ENCODE measurements around the gene ZFYVE27.

ZFYVE27 gene

DNA sequence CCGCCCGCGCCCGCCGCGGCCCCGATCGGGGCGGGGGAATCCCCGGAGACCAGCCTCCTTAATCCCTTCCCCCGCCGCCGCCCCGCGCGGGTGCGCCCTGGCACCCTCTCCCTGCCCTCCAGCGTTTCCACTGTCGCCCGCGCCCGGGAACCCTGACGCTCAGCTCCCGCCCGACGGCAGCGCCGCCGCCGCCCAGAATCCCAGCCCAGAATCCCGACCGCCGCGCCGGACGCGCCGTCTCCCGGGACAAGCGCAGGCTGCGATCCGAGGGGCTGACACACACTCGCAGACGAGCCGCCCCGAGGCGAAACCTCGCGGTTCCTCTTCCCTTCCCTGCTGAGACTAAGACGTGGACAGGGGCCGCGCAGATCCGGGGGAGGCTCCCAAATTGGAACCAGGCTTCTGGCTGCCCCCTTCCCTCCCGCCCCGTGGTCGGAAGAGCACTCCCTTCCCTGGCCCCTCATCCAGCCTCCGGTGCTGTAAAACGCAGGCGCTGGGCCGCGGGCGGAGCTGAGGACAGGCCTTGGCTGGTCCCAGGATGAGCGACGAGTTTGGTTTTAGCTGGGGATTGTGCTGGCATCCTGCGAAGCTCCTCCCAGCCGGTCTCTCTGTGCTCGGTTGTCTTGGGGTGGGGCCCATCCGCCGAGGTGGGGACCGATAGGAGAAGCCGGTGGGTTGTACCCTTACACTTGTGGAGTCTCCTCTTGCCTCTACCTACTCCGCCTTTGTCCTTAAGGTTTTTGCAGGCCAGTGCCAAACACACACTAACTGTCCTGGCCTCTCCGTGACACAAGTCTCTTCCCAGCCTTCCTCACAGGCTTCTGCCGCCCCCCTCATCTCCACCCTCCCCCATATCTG is 22.3 kb upstream of the ZFYVE27 start:
- DNase-seq = peak; percentile 35

DNA sequence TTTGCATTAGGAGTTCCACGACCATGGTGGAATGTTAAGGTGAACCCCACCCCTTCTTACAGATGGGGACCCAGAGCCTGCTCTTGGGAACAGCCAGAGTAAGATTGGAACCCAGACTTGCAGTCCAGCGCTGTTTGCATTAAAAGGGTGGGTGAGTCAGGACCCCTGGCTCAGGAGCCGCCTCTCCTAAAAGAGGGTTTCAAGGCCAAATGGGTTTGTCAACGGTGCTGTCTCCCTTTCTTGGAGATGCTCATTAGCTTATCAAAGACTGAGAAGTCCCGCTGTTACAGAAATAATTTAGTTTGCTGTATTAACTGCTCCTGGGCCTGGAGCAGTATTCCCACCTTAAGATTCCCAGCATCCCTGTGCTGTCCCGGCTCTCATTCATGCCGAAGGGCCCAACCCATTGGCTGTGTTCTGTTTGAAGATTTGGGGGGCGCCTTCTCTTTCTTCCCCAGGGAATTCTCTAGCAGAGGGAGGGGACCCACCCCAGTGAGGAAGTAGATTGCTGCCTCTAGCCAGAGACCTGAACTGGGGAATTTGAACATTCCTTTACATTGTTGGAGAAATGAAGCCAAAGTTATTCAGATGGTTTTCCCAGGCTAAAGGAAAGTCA is 21.6 kb upstream of the ZFYVE27 start:
- DNase-seq = no peak

DNA sequence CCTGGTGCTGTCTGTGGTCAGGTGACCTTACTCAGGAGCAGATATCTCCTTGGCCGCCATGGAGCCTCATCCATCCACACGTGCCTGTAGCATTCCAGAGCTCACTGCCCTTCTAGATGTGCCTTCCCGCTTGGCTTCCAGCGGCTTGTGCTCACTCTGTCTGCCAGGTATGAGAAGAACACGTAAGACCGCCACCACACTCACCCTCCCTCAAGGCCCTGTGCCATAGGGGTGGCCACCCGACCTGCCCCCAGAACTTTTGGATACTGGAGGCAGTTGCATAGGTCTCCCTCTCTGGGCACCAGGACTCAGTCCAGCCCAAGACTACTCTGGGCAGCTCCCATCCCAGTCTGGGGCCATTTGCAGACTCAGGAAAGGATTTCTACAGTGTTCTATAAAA is 19.3 kb upstream of the ZFYVE27 start:
- DNase-seq = no peak

DNA sequence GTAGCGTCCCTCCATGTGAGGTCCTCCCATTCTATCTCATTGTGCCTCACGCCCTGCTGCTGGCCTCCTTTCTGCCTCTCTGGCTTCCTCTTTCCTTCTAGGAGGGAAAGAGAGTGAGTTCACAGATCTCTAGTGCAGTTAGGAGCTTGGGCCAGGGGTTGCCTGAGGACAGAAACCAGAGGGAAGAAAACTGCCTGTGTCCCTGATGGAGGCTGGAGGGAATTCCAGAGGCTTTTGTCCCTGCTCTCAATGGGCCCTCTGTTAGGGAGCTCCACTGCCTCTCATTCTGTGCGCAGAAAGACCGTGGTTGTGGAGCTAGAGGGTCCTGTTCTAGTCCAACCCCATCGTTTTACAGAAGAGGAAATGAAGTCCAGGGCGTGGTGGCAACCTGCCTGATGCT is 18.8 kb upstream of the ZFYVE27 start:
- DNase-seq = no peak

DNA sequence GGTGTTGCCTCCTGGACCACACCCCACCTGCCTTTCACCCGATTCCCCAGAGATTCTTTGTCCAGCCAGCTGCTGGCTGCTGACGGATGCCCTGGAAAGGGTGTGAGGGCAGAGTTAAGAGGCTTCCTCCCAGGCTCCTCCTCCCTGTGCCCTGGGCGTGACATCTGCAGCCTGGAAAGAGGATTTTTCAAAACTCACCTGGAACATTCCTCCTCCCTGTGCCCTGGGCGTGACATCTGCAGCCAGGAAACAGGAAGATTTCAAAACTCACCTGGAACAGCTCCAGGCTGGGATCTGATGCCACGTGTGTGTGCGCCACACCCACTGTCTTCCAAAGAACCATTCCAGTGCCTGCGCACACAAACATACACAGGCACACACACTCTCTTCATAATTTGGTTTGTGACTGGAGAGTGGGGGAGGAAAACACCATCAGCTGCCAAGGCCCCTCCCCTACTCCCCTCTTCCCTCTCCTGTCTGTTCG is 18.2 kb upstream of the ZFYVE27 start:
- no peak for DNase-seq

DNA sequence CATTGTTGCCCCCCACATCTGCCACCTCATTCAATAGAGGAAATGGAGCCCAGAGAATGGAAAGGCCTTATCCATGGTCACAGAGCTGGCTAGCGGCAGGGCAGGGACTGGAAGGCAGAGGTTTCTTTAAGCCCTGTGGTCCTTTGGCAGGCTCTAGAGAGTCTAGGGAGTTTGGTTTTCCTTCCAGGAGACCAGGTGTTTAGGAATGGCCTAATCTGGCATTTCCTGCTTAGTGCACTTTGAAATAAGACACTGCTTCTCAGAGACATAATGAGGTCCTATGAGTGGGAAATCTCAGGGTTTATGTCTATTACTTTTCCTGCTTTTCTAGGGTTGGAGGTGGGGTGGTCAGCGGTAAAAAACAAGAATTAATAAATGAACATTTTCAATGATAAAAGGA is 17.3 kb upstream of the ZFYVE27 start:
- no peak for DNase-seq

DNA sequence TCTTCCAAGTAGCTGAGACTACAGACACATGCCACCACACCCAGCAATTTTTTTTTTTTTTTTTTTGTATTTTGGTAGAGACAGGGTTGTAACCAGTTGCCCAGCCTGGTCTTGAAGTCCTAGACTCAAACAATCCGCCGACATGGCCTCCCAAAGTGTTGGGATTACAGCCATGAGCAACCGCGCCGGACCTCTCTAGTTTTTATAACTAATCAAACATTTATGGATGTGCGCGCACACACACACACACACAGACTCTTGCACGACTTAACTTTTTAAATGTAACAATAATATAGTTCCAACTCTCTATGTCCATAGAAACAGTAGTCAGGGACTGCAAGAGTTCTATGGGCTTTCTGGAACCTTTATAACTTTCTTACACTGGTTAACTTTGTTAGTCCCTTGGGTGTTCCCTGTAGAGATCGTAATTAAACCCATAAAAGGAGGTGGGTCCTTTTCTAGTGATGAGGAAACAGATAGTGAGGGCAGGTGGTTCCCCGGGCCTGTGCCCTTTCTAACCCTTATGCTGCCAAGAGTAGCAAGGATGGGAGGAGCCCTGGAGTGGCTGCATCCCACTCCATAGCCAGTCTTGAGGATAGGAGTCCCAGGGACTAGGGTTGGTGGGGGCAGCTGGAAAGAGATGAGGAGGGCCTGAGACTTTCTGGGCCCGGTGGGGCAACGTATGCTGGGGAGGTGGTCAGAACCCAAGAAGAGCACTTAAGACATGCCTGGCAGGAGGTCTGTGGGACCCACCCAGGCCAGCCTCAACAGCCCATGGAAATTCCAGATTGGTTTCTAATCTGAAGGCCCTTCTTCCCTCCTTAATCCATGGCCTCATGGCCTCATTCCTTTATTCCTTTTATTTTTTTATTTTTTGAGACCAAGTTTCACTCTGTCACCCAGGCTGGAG is 14.8 kb upstream of the ZFYVE27 start:
- no peak for DNase-seq

DNA sequence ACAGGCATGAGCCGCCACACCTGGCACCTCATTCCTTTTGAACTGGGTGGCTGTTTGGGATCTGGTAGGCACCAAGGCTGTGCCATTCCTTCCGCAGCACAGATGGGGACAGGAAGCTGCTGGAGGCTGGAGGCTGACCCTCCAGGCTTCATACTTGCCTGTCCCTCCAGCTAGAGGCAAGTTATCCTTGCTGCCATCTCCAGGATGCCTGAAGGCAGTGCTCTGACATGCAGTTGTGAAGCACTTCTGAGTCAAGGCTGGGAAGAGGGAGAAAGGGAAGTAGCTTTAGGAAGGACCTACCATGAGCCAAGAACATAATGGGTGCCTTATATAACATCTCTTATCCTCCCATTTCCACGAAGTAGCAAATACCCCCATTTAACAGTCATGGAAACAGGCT is 13.9 kb upstream of the ZFYVE27 start:
- DNase-seq = no peak

DNA sequence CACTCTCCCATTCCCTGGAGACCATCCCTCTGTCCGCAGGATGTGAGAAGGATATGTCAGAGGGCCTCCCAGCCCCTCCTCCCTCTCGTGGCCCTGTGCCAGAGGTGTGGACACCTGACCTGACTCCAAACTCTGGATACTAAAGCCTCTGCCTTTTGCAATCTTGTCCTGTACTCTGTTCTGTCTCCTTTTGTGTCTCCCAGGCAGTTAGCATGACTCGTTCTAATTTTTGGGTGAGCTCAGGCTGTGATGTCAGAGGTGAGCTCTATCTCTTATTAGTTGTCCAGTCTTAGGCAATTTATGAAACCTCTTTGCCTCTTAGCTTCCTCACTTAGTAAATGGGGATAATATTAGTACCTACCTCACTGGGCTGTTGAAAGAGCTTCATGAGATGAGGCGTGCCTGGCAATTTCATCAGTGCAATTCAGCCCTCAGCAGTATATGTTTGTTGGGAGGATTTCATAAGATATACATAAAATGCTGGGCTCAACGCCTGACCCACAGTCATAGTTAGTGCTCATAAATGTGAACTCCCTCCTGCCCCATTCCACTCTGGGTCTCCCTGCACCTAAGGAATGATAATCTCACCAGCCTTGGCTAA is 12.5 kb upstream of the ZFYVE27 start:
- DNase-seq = no peak

DNA sequence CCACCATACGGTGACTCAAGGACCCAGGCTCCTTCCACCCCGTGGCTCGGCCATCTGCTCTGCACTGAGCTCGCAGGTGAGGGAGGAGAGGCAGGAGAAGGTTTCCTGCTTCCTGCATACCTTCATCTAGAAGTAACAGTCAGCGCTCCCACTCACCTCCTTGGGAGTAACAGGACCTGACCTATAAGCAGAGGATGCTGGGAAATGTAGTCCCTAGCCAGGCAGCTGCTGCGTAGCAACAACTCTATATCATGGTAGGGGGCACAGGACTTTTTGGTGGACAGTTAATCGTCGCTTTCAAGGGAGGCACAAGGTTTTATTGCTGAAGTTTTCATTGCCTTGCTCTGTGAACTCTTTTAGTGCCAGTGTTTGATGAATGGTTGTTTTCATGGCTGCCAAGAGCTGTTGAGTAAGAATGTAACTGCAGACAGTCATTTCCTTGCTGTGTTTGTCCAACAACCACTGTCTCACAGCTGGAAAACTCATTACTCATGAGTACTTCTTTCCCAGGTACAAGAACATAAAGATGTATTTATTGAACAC is 10.2 kb upstream of the ZFYVE27 start:
- peak; percentile 58 for DNase-seq

DNA sequence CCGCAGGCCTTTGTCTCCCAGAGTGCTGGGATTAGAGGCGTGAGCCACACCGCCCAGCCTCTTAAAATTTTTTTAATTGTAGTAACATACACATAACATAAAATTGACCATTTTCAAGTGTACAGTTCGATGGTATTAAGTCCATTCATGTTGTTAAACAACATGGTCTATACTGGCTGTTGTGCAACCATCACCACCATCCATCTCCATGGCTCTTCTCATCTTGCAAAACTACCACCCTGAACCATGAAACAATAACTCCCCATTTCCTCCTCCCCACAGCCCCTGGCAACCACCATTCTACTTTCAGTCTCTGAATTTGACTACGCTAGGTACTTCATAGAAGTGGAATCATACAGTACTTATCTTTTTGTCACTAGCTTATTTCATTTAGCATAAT is 7.9 kb upstream of the ZFYVE27 start:
- DNase-seq = no peak

DNA sequence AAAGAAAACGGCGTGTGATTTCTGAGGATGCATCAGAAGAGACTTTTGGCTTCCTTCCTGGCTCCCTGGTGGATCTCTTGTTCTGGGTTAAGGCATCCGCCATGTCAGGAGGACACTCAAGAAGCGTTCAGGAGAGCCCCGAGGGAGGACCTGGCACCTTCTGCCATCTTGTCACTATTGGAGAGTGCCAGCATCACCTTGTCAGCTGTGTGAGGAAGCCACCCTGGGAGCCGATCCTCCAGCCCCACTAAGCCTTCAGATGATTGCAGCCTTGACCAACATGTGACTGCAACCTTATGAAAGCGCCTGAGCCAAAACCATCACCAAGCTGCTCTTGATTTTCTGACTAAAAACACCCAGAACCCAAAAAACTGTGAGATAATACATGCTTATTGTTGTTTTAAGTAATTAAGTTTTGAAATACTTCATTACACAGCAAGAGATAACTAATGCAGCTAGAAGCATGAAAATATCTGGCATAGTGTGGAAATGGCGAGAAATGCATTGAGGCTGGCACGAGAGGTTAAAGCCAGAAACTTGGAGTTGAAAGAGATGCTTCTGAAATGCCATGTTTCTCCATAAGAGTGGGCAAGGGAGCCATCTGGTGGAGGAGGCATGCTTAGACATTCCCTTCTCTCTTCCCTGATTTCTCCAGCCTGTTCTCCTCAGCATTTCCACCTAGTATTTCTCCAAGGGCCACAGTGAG is 5.4 kb upstream of the ZFYVE27 start:
- DNase-seq = peak; percentile 61

DNA sequence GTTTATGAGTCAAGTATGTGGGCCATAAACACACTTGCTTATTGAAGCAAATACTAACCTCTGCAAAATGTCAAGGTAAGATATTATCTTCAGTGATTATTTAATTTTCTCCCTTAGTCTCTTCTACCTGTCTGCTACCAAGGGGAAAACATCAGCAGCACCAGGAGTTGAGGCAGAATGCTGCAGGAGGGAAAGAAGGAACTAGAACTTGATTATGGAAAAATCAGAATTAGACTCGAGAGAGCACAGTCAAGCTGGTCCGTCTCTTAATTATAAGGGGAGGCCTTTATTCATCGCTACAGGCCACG is 4.9 kb upstream of the ZFYVE27 start:
- DNase-seq = no peak

DNA sequence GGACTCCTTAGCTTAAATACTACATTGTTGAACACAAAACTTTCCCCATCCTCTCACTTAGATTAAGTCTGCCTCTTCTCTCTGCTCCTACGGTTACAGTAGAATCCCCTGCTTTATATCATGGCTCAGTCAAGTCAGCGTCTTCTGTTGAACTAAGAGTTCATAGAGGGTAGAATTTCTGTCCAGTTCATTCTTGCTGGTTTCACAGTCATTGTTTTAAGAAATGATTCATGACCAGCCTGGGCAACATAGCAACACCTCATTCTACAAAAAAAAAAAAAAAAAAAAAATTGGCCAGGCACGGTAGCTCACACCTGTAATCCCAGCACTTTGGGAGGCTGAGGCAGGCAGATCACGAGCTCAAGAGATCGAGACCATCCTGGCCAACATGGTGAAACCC is 3.7 kb upstream of the ZFYVE27 start:
- DNase-seq = no peak

DNA sequence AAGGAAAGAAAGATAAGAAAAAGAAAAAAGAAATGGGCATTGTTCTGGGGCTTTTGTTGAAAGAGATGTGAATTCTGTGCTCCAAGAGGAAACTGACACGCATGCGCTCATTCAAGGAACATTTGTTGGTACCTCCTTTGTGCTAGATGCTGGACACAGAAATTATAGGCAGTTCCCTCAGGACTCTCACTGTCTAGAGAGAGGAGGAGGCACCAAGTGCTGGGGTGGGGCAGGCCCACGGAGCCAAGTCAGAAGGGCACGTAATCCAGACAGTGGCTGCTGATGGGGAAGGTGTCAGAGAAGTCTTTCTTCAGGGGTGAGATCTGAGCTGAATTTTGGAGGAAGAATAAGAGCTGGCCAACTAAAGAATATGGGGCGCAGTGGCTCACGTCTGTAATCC is 2.9 kb upstream of the ZFYVE27 start:
- no peak for DNase-seq

DNA sequence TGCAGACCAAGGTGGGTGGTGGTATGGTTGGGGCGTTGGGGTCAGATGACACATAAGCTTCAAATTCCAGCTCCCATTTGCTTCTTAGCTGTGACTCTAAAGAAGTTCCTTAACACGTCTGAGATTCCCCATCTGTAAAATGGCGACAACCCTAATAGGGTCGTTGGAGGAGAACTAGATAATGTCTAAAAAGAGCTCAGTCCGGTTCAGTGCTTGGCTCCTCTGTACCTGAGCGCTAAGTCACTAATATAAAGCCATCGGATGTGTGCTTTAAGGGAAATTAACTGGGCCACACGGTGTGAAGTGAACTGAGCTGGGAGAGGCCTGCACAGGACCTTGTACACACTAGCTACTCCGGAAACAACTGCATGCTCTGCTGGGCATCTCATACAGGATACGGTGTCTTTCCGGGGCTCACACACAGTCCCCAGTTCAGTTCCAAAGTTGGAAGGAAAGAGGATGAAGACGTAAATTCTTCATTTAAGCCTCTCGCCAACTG is 476 bp upstream of the ZFYVE27 start:
- no peak for DNase-seq

DNA sequence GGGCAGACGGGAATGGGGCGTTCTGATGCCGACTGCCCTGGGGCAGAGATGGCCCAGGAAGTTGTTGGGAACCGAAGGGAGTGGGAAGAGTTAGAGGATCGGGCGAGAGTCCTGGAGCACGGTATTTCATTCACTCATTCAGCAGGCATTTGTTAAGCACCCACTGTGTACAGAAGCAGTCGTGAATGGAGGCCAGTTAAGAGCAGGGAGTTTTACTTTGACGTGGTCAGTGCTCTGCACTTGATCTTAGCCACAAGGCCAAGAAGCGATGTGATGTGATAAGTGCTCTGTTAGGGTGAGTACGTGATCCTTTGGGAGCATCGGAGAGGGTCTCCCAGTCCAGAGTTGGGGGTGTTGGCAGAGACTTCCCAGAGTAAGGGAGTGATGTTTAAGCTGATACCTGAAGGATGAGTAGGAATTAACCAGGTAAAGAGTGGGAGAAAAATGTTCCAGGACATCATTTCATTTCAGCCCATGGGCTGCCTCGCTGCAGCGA is 890 bp downstream of the ZFYVE27 start:
- DNase-seq = peak; percentile 32

DNA sequence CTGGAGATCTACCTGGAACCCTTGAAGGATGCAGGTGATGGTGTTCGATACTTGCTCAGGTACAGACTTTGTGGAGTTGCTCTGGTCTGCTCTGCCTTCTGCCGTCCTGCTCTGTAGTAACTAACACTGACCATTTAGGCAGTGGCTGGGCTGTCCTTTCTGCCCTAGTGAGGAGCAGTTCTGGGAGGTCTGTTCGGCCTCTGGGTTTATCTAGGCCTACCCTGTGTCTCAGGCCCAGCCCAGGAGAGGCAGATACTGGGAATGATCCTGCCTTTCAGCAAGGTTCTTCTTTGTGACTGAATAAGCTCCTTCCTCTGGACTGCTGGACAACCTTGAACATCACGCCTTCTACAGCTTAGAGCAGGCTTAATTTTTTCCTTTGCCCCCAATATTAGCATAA is 1.7 kb downstream of the ZFYVE27 start:
- no peak for DNase-seq

DNA sequence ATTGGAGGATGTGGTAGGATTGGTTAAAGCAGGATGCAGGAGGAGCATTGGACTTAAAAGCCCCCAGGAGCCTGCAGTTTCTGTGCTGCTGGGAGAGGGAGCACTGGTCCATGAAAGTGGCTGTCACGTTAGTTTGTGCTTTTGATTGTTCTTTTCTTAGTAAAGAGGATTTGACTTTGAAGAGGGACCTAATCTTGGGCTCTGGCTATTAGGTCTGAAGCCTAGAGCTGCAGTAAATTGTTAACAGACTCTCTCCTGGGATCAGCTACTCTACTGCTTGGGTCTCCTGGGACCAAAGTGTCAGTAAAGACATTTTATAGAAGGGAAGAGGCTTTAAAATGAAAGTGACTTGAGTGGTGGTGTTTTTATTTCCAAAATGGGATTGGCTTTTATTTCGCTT is 3.7 kb downstream of the ZFYVE27 start:
- no peak for DNase-seq

DNA sequence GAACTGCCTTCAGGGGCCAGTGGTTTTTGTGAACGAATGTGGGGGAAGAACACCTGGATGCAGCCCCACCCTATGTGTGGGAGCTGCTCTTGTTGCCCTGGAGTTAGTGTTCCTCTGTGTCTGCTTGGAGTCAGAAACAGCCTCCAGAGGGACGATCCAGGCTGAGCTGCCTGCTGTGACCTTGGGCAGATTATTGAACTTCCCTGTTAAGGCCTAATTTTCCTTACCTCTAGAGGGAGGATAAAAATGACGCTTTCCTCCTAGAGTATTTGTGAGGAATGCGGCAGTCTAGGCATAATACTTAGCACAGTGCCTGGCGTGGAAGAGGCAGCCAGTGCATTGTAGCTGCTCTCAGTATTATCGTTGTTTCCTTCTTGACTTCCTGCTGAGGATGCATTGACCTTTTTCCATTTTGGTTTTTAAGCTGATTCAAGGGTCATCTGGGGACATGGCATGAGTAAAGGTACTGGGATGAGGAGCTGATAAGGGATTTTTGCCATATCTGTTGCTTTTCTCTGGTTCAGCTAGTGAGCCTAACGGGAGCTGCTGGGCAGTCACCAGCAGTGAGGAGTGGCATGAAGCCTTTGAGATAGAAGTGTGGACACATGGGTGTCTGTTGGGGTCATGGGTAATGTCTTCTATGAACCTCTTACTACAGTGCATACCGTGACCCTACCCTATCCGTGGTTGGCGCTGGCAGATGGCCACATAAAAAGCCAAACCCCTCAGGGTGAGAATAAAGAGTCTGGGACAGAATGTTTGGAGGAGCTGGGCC is 6.4 kb downstream of the ZFYVE27 start:
- no peak for DNase-seq

DNA sequence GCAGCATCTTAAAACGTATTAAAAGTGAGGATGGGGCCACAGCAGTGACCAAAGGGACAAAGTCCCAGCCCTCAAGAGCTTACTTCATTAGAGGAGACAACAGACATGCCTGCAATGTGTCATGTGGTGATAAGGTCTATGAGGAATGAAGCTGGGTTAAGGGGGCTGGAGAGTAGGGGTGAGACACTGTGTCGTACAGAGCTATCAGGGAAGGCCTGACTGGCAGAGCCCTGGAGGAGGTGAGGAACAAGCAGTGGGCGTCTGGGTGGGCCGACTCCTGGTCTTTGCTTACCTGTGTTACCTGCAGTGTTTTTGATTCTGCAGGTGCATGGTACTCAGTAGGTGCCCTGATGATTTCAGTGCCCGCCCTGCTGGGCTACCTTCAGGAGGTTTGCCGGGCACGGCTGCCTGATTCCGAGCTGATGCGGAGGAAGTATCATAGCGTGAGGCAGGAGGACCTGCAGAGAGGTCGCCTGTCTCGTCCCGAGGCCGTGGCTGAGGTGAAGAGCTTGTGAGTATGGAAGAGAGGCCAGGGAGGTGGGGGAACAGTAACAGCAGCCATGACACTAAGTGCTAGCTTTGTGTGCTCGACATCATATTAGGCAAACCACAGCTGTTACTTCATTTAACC is 7.6 kb downstream of the ZFYVE27 start:
- DNase-seq = no peak

All from activated CD4-positive, alpha-beta T cell treated with anti-CD3 and anti-CD28 coated beads, Interleukin-2, Interleukin-6, amounts not matched to agents 100 ng/mL and 50 ng/mL, durations not matched to agents 16 hours and 8 hours (primary cell).